SK-N-SH treated with all-trans-retinoic acid at 6 μM for 48 hours (cell line): Measurements from ENCODE around the gene ARHGAP8.

ENCODE experiments used
- CSDC2 ChIP-seq: fragments of 250-450 bp; sonication (Bioruptor Pico); IDR thresholded peaks from 2 replicates; pipeline ENCODE4 v1.5.0; 2020; ENCODE audit warnings: mild to moderate bottlenecking, moderate library complexity
- ZC3H10 ChIP-seq: fragments of 250-450 bp; sonication (Bioruptor Pico); IDR thresholded peaks from 2 replicates; pipeline ENCODE4 v1.5.1; 2021; ENCODE audit warnings: mild to moderate bottlenecking, moderate library complexity
- ZFP30 ChIP-seq: fragments of 450-650 bp; formaldehyde crosslinking; IDR thresholded peaks from 2 replicates; pipeline ENCODE4 v1.5.0; 2022; ENCODE audit warnings: mild to moderate bottlenecking, moderate library complexity

DNA sequence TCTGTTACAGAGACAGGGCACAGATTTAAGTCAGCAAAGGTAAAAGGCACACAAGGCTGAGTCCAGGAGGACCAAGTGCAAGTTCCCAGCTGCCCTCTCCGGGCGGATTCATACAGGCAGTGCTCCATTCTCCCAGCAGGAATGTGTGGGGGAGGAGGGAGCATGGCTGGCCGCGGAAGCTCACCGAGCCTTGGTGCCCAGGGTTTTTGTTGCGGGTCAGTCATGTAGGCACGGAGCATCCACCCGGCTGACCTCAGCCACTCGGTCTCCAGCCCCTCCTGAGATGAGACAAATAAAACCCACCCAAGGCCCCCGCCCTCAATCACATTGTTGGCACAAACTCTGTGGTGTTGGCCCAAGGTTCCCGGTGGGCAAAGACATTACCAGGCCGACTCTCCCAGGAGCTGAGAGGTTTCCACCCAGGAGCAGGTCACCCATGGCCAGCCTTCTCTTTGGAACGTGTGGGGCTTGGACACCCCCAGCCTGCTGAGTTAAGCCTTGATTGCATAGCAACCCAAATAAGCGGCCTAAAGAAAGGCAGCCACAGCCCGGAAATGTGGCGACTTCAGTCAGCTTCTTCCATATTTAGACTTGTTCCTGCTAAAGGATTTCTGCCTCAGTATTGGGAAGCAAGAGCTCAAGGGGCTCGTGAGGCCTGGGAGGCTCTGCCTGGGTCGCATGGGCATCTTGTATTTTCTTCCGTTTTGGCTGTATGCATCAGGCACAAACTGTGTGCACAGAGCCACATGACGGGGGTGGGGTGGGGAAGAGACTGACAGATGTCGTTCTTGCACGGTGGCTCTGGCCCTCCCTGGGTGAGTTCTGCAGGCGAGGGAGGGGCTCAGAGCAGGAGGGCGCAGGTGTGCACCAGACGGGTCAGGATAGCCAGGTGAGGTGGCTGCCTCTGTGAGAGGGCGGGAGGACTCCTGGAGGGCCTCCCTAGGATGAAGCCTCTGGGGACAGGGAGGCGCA is 63.0 kb downstream of the ARHGAP8 start:
- TF ChIP-seq CSDC2 (CRISPR knock-in tag): no peak
- TF ChIP-seq ZFP30 (CRISPR knock-in tag): no peak
- TF ChIP-seq ZC3H10: no peak
